Lung (tissue), 12 donors: ENCODE results near the gene SLC26A6. TPM values are rescaled to one million over a fixed set of nuclear protein-coding genes. Genes with fewer than 3 reads are reported as not detected.

Experiments
- ATAC-seq: fragments of 200-7000 bp; cut with Tn5 transposase; one replicate; pipeline ENCODE4 v1.9.1; 2020; ENCODE audit warnings: moderate number of reproducible peaks; ENCODE audit not compliant: insufficient read depth, low FRiP score
- DNase-seq, 3 donors: peaks; one replicate each; pipeline ENCODE4 v3.0.0-alpha.2; 2013 to 2017
- H3K27ac ChIP-seq, 2 donors: one replicate each; pipeline ENCODE4 v1.5.1; 2013; ENCODE audit warnings: mild to moderate bottlenecking in 2 of 2, moderate library complexity in 2 of 2, control low read depth in 1 of 2, inconsistent platforms in 1 of 2, low read depth in 1 of 2, low read length in 1 of 2
- H3K27me3 ChIP-seq, 3 donors: one replicate each; pipeline ENCODE4 v1.5.1; 2013; ENCODE audit warnings: low read length in 2 of 3; ENCODE audit not compliant: control insufficient read depth in 3 of 3, insufficient read depth in 3 of 3
- H3K36me3 ChIP-seq, 4 donors: one replicate each; pipeline ENCODE4 v1.5.1; 2013; ENCODE audit warnings: low read length in 4 of 4, mild to moderate bottlenecking in 1 of 4, moderate library complexity in 1 of 4; ENCODE audit not compliant: control insufficient read depth in 4 of 4, insufficient read depth in 4 of 4
- H3K4me1 ChIP-seq, 5 donors: one replicate each; pipeline ENCODE4 v1.5.1; 2013; ENCODE audit warnings: low read length in 5 of 5, mild to moderate bottlenecking in 2 of 5, moderate library complexity in 1 of 5; ENCODE audit not compliant: control insufficient read depth in 5 of 5, insufficient read depth in 5 of 5
- H3K4me3 ChIP-seq: one replicate; pipeline ENCODE4 v1.5.1; 2013; ENCODE audit warnings: mild to moderate bottlenecking, control low read depth, moderate library complexity
- H3K9ac ChIP-seq, 2 donors: one replicate each; pipeline ENCODE4 v1.5.1; 2013; ENCODE audit warnings: low read length in 2 of 2, control low read depth in 1 of 2; ENCODE audit not compliant: insufficient read depth in 1 of 2
- H3K9me3 ChIP-seq, 4 donors: one replicate each; pipeline ENCODE4 v1.5.1; 2013; ENCODE audit warnings: low read length in 3 of 4, mild to moderate bottlenecking in 1 of 4, moderate library complexity in 1 of 4; ENCODE audit not compliant: control insufficient read depth in 4 of 4, insufficient read depth in 3 of 4
- WGBS, 2 donors: extraction: QIAGEN DNeasy Blood & Tissue Kit; methylation state at CpG; one replicate each; pipeline ENCODE4 v1.1.7; 2013; 5-methylcytosine and 5-hydroxymethylcytosine counted together
- polyA plus RNA-seq, 2 donors: library from polyadenylated mRNA; stranded (reverse); fragments of 200-250 nt; gene quantifications; one replicate each; pipeline ENCODE4 v1.2.1, GENCODE V29; 2013
- total RNA-seq, 2 donors: library from RNA; depleted of rRNA in 1 of 2; stranded (reverse); fragments of >200 nt in 1 of 2; gene quantifications; one replicate each; pipeline ENCODE4 v1.2.1, GENCODE V29; 2014 to 2021
- TF ChIP-seq, protein P1 (sequence below): IDR thresholded peaks from 2 replicates; pipeline ENCODE4 v1.5.1; 2012; ENCODE audit warnings: mild to moderate bottlenecking; ENCODE audit errors: control extremely low read depth, extremely low read depth
- donor health status: control.
- donor health status: control.
- donor health status: Bipolar disorder and iron deficiency.
- donor health status: healthy.
- donor health status: DM: yes; HTN: yes; CAD: no.

Gene SLC26A6
- total and polyA plus RNA-seq, 4 donors, result 14.6 to 24.5 (median 19.6) TPM

DNA sequence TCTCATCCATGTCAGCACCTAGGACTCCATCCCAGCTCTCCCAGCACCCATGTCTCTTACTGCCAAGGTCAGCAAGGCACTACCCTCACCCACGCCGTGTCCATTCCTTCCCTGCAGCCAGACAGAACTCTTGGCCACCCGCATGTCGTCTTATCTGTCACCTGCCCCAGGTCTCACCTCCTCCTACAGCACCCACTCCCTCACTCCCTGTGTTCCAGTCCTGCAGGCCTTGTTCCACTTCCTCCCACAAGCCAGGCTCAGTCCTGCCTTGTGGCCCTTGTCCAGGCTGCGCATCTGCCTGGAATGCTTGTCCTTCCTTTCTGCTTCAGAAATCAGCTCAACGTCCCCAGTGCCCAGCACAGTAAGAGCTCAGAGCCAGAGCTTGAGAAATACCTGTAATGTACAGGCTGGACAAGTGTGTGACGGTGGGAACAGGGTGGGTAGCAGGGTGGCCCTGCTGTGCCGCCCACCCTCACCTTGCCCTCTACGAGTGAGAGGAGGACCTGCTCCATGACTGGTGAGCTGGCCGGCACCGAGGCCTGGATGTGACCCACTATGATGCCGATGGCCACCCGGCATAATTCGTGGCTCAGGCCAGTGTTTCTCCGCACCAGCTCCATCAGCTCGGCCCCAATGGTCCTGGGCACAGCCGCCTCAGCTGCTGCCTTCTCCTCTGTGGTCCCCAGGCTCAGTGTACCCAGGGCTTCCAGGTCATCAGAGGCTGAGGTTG lies 45.7 kb upstream of the SLC26A6 start:
- Histone ChIP-seq H3K36me3 (peaks cover 6 to 46% (median 17%) of the 10 kb centered on the region in 4 donors), H3K4me3 (no peak overlapping the region), H3K9ac (no peak overlapping the region), H3K27me3 (no peaks in the 10 kb centered on the region), H3K4me1 (peaks cover 0 to 21% (median 17%) of the 10 kb centered on the region in 5 donors), H3K9me3 (no peaks in the 10 kb centered on the region), H3K27ac (no peak overlapping the region)
- TF ChIP-seq, protein P1, sequence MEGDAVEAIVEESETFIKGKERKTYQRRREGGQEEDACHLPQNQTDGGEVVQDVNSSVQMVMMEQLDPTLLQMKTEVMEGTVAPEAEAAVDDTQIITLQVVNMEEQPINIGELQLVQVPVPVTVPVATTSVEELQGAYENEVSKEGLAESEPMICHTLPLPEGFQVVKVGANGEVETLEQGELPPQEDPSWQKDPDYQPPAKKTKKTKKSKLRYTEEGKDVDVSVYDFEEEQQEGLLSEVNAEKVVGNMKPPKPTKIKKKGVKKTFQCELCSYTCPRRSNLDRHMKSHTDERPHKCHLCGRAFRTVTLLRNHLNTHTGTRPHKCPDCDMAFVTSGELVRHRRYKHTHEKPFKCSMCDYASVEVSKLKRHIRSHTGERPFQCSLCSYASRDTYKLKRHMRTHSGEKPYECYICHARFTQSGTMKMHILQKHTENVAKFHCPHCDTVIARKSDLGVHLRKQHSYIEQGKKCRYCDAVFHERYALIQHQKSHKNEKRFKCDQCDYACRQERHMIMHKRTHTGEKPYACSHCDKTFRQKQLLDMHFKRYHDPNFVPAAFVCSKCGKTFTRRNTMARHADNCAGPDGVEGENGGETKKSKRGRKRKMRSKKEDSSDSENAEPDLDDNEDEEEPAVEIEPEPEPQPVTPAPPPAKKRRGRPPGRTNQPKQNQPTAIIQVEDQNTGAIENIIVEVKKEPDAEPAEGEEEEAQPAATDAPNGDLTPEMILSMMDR, result no peak
- WGBS, 2 donors, result 94 to 97% methylated on average over 17 of the region's 17 CpGs
- no peak for ATAC-seq
- DNase-seq, result no peak

DNA sequence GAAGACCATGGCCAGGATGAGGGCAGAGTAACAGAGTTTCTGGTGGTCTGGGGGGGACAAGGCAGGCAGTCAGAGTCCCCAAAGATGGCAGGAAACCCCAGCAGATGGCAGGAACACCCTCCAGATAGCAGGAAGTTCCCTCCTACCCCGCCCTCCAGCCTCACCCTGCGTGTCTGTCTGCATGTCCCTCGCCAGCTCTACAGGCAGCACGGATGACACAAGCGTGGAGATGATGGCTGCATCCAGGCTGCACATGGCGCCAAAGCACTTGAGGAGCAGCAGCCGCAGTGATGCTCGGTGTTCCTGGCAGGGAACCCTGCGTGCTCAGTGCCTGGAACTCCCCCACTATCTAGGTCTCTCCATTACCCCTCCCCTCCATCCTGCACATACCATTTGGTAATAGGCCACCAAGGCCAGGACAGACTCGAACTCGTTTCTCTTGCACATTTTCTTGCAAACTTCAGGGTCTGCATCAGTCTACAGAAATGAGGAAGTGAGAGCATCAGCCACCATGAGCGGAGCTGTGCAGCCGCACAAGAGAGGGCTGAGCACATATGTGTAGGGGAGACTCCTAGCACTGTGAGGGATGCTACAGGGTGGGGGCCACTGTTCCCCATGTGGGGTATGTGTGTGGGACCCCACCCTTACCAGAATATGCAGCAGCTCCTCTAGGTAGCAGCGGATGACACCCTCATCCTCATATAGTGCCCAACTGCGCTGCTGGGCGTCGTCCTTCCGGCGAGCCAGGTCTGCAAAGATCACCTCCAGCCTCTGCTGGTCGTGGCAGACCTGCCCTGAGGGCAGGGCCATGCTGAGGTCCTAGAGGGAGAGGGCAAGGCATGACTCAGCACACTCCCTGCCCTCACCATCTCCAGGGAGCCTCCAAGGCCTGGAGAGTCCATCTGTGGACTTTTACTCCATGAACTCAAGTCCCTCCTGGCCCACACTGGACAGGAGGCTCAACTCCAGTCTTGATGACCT lies 44.4 kb upstream of the SLC26A6 start:
- H3K36me3 ChIP-seq, result peaks cover 6 to 46% (median 18%) of the 10 kb centered on the region in 4 donors
- TF ChIP-seq, protein P1, result no peak
- DNase-seq (no peak), ATAC-seq (no peak)
- 80 to 90% methylated on average over 20 of the region's 20 CpGs for WGBS, 2 donors
- no peak overlapping the region for H3K4me3 ChIP-seq
- H3K9ac ChIP-seq, result no peak overlapping the region
- no peaks in the 10 kb centered on the region for H3K27me3 ChIP-seq
- H3K27ac ChIP-seq, result no peak overlapping the region
- H3K9me3 ChIP-seq, result no peaks in the 10 kb centered on the region
- H3K4me1 ChIP-seq, result peaks cover 0 to 18% (median 13%) of the 10 kb centered on the region in 5 donors

DNA sequence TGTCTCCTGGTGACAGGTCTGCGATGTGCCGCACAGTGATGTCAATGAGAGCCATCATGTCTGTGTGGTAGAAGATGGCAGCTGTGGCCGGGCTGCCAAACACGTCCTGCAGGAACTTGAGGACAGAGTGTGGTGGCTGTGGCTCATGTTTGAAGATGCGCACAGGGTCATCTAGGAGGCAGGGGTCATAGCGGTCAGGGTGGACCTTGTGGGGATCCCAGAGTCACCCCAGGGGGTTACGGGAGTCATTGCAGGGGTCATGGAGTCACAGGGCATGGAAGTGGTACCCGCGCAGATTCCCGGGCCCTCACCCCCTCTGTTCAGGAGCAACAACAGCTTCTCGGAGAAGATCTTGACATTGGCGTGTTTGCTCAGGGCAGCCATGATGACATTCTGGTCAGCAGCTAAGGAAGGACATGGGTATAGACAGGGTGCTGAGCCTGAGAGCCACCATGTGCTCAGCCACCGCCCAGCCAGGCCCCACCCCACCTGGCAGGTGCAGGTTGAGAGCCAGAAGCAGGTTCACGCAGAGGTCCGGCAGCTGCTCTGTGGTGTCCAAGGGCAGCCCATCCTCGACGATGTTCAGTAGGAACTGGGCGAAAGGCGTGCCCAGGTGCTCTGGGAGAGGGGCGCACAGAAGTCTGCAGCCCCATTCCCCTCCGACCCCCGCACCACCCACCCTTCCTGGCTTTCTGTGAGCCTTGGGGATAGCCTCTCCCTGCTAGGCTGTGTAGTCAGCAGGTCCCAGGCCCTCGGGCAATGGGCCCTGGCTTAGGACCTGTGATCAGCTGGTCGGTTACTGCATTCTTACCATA lies 43.5 kb upstream of the SLC26A6 start:
- ATAC-seq (no peak), DNase-seq (no peak)
- no peak overlapping the region for H3K4me3 ChIP-seq
- no peaks in the 10 kb centered on the region for H3K9me3 ChIP-seq
- H3K27ac ChIP-seq, result no peak overlapping the region
- TF ChIP-seq, protein P1, result no peak
- peaks cover 0 to 9% (median 6%) of the 10 kb centered on the region in 5 donors for H3K4me1 ChIP-seq
- no peaks in the 10 kb centered on the region for H3K27me3 ChIP-seq
- 94 to 95% methylated on average over 24 of the region's 24 CpGs for WGBS, 2 donors
- H3K36me3 ChIP-seq, result peaks cover 6 to 46% (median 18%) of the 10 kb centered on the region in 4 donors
- no peak overlapping the region for H3K9ac ChIP-seq
